Mesangial cell (primary cell): ENCODE data around the gene ZER1. TPM values are rescaled to one million over a fixed set of nuclear protein-coding genes. Genes with fewer than 3 reads are reported as not detected.

Experiments used
- total RNA-seq: library from RNA; depleted of rRNA; stranded (reverse); fragments of >200 nt; gene quantifications from 2 replicates; pipeline ENCODE4 v1.2.3, GENCODE V29; 2015

The ZER1 gene
- total RNA-seq, result 24.0 and 72.0 TPM in 2 replicates

DNA sequence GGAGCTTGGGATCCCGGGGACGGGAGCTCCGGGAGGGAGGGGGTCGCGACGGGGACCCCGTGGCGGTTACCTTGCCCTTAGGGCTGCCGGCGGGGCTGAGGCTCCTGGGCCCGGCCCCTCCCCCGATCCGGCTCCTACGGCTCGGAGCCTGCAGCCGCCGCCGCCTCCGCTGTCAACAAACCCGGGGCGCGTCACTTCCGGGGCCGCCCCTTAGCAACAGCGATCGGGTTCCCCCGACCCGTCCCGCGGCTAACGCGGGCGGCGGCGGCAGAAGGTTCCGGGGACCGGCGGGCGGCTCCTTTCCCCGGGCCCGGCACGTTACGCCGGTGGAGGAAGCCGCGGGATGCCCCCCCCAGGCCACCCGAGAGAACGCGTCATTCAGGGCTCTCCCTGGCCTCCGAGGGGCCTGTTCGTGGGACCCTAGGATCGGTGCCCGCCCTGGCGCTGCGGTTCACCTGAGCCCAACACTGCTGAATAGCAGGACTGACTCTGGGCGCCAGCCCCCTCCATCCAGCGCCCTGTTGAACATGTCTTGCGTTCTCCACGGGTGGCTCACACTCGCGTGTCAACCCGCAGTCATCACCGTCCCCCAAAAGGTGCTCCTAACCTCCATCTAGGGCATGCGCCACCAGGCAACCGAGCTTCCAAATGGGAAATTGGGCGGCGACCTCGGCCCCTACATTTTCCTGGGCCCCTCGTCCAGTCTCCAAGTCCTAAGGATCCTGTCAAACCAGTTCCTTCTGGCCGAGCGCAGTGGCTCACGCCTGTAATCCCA is at the start of gene ZER1:
Gene ZER1 (minus strand): TSS at position 183 of the 775 bp plus-strand sequence. CDS start 16,362 bp downstream, outside the sequence.

GRCh38 chr9:128818099-128818838 is 46.5 kb upstream of the ZER1 start, which contains the start of gene ENDOG:
ENDOG (plus strand) TSS chr9:128818500; CDS start chr9:128818685, 185 bp downstream.

DNA sequence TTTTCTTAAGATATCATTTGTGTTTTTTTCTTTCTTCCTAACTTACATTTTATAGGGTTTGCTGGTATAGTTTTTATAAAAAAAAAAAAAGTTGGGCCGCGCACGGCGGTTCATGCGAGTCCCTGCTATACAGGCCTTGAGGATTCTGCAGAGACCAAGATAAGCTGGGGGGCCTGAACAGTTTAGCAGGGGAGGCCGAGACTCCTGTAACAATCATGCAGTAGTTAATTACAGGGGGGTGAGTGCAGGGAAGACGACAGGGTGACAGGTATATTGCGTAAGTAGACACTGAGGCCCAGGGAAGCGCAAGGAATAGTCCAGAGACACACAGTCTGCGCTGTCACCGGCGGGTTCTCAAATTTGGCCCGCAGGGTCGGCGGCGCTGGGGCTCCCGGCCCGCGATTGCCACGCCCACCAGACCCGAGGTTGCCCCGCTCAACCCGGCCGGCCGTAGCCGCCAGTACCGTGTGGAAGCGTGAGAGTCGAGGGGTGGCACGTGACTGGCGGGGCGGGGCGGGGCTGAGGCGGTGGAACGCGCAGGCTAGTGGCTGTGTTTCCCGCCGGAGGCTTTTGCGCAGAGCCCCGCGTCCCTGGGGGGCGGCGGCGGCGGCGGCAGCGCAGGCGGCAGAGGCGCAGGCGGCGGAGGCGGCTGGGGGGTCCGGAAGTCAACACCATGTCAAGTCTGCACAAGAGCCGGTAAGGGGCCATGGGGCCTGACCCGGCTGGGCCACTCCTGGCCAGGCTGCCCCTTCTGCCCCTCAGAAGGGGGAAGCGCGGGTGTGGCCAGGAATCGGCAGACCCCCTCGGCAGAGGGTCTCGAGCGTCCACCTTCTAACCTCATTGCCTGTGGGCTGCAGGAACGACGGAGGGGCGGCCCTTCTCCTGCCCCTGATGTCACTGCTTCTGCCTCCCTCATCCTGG is 15.2 kb upstream of the ZER1 start, which contains the start of gene TBC1D13:
Gene TBC1D13 (plus strand): TSS at position 573 of the 921 bp plus-strand sequence. CDS start 101 bp downstream, at position 674.

DNA sequence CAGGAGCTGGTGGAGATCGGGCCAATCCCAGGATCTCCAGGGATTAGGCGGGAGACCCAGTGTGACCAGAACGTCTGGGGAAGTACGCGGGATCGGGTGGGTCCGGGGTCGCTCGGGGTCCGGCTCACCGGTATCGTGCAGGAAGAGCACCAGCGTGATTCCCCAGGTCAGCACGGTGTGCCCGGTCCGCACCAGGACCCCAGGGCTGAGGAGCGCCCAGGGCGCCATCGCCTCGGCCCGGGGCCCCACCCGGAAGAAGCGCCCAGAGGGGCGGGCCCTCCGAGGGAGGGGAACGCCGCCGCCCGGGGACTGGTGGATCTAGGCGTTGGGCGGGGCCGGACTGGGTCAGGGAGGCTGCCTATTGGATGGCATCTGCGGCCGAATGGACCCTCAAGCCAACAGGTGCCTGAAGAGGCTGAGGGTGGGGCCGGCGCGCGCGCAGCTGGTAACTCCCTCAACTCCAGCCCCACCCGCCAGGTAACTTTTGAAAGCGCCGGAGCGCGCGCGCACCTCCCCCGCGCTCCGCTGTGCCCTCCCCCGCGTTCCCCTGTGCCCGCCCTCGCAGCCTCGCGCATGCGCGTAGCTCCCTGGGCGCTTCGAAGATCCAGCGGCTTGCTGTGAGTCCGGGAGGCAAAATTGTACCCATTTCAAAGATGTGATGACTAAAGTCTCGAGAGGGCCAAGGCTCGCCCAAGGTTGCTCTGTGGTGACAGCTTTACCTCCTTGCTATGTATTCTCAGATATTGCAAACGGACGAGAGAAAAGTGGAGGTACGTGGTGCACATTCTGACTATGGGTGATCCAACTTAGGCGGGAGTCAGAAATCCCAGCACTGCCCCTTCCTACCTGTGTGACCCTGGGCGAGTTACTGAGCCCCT is 47.6 kb downstream of the ZER1 start, which contains the start of gene ZDHHC12:
Gene ZDHHC12 (minus strand): TSS at position 262 of the 878 bp plus-strand sequence. CDS start 34 bp downstream, at position 228.

GRCh38 chr9:128702445-128702948 is 69.2 kb downstream of the ZER1 start, which contains the start of gene PKN3:
PKN3 (plus strand) TSS chr9:128702503; CDS start chr9:128702916, 413 bp downstream.

GRCh38 chr9:128688501-128689292 is 83.0 kb downstream of the ZER1 start, which contains the start of gene SET:
SET (plus strand) TSS chr9:128689222; CDS start chr9:128689583, 361 bp downstream.

Other genes with a start within 250 kb of the ZER1 start
- gene SPTAN1, start 219.3 kb downstream of the ZER1 start, total RNA-seq, result 280 and 302 TPM in 2 replicates
- gene DYNC2I2, start 115.1 kb downstream of the ZER1 start, total RNA-seq, result 103 and 125 TPM in 2 replicates
- gene SET, start 82.7 kb downstream of the ZER1 start, total RNA-seq, result 141 and 170 TPM in 2 replicates
- gene PKN3, start 69.4 kb downstream of the ZER1 start, total RNA-seq, result 7.6 and 23.8 TPM in 2 replicates
- 111 and 159 TPM in 2 replicates for gene ZDHHC12, start 47.8 kb downstream of the ZER1 start, total RNA-seq
- 13.7 and 18.9 TPM in 2 replicates for gene TBC1D13, start 15.3 kb upstream of the ZER1 start, total RNA-seq
- 32.8 and 39.4 TPM in 2 replicates for gene ENDOG, start 46.6 kb upstream of the ZER1 start, total RNA-seq
- 31.1 and 43.5 TPM in 2 replicates for gene SPOUT1, start 57.9 kb upstream of the ZER1 start, total RNA-seq
- 14.5 and 15.1 TPM in 2 replicates for gene KYAT1, start 110.0 kb upstream of the ZER1 start, total RNA-seq
- gene LRRC8A, start 110.2 kb upstream of the ZER1 start, total RNA-seq, result 66.5 and 72.4 TPM in 2 replicates
- gene PHYHD1, start 149.1 kb upstream of the ZER1 start, total RNA-seq, result 6.0 and 24.7 TPM in 2 replicates
- gene DOLK, start 175.7 kb upstream of the ZER1 start, total RNA-seq, result 26.7 and 27.7 TPM in 2 replicates
- 30.3 and 77.1 TPM in 2 replicates for gene NUP188, start 175.8 kb upstream of the ZER1 start, total RNA-seq